Bronchial epithelial cell (primary cell): ENCODE measurements around the gene DDX27. TPM values are rescaled to one million over a fixed set of nuclear protein-coding genes. Genes with fewer than 3 reads are reported as not detected.
A peak's percentile ranks its signal among the peaks of the same experiment; 100 is the strongest.

ENCODE experiments used
- DNase-seq: peaks from one replicate; pipeline ENCODE4 v3.0.0-alpha.2; 2010; ENCODE audit warnings: low read depth
- FAIRE-seq: peaks from 2 replicates; lab custom pipeline; 2011; peaks lifted over from hg19 to GRCh38; lab: Jason Lieb, UNC
- H3K27me3 ChIP-seq: 2 replicates; pipeline ENCODE4 v1.5.1; 2011; ENCODE audit warnings: low read length; ENCODE audit not compliant: control insufficient read depth, insufficient read depth
- H3K36me3 ChIP-seq: 2 replicates; pipeline ENCODE4 v1.5.1; 2011; ENCODE audit warnings: low read length; ENCODE audit not compliant: control insufficient read depth, insufficient read depth
- H3K4me3 ChIP-seq: 2 replicates; pipeline ENCODE4 v1.5.1; 2011; ENCODE audit warnings: mild to moderate bottlenecking, low read depth, low read length, control low read depth
- CTCF ChIP-seq: IDR thresholded peaks from 2 replicates; pipeline ENCODE4 v1.5.1; 2011; ENCODE audit warnings: mild to moderate bottlenecking, moderate library complexity, low read length, control low read depth, inconsistent platforms; ENCODE audit not compliant: insufficient read depth, severe bottlenecking
- total RNA-seq: library from RNA; depleted of rRNA; stranded (reverse); fragments of >200 nt; gene quantifications from 2 replicates; pipeline ENCODE4 v1.2.1, GENCODE V29; 2014

Gene DDX27
- total RNA-seq, 1 donor from 2014 or later: 49.8 TPM

GRCh38 chr20:49278036-49278817 is 59.0 kb downstream of the DDX27 start, which contains the start of gene ZNFX1:
Gene ZNFX1 (minus strand): TSS chr20:49278057. CDS start chr20:49275839, 2,218 bp downstream.
- no peak for TF ChIP-seq CTCF
- DNase-seq: peak; percentile 86
- H3K27me3 ChIP-seq: no peaks in the 10 kb centered on the region
- H3K4me3 ChIP-seq: peak within 1 kb of the TSS; percentile 87
- peak; percentile 55 for FAIRE-seq
- peaks cover 43% of the 10 kb centered on the region for H3K36me3 ChIP-seq

GRCh38 chr20:49278818-49279676 is 59.8 kb downstream of the DDX27 start:
- DNase-seq: no peak
- Histone ChIP-seq H3K36me3 (peaks cover 44% of the 10 kb centered on the region), H3K27me3 (no peaks in the 10 kb centered on the region), H3K4me3 (peak overlapping the region; percentile 87)
- no peak for TF ChIP-seq CTCF
- FAIRE-seq: no peak

GRCh38 chr20:49279677-49280462 is 60.7 kb downstream of the DDX27 start:
- TF ChIP-seq CTCF: no peak
- no peak for DNase-seq

GRCh38 chr20:49280463-49281058 is 61.3 kb downstream of the DDX27 start:
- no peaks in the 10 kb centered on the region for H3K27me3 ChIP-seq
- peak overlapping the region; percentile 12 for H3K4me3 ChIP-seq
- DNase-seq (no peak), FAIRE-seq (no peak)
- H3K36me3 ChIP-seq: peaks cover 51% of the 10 kb centered on the region
- no peak for TF ChIP-seq CTCF

More at GRCh38 chr20:49279677-49280462, 60.7 kb downstream of the DDX27 start:
- no peaks in the 10 kb centered on the region for H3K27me3 ChIP-seq
- peak overlapping the region; percentile 87 for H3K4me3 ChIP-seq
- no peak for FAIRE-seq
- H3K36me3 ChIP-seq: peaks cover 48% of the 10 kb centered on the region
